Measurements from ENCODE around the gene NT5C.

DNA sequence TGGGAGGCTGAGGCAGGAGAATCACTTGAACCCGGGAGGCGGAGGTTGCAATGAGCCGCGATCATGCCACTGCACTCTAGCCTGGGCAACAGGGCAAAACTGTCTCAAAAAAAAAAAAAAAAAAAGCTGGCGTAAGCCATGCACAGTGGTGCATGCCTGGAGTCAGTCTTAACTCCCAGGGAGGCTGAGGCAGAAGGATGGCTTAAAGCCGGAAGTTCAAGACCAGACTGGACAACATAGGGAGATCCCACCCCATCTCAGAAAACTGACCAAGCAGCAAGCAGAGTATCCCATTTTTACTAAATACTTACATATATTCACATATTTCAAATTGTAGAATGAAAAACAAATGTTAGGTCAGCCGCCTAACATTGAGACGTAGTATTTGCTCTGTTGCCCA, 4.6 kb downstream of the NT5C start:
- TF ChIP-seq, protein P1, sequence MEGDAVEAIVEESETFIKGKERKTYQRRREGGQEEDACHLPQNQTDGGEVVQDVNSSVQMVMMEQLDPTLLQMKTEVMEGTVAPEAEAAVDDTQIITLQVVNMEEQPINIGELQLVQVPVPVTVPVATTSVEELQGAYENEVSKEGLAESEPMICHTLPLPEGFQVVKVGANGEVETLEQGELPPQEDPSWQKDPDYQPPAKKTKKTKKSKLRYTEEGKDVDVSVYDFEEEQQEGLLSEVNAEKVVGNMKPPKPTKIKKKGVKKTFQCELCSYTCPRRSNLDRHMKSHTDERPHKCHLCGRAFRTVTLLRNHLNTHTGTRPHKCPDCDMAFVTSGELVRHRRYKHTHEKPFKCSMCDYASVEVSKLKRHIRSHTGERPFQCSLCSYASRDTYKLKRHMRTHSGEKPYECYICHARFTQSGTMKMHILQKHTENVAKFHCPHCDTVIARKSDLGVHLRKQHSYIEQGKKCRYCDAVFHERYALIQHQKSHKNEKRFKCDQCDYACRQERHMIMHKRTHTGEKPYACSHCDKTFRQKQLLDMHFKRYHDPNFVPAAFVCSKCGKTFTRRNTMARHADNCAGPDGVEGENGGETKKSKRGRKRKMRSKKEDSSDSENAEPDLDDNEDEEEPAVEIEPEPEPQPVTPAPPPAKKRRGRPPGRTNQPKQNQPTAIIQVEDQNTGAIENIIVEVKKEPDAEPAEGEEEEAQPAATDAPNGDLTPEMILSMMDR (IDR thresholded peaks at IDR 0.05), result no peak
- no peak for TF ChIP-seq POLR2AphosphoS5 (IDR thresholded peaks at IDR 0.05; ENCODE audit: insufficient read depth in 1 of 2, low read depth in 1 of 2)
- TF ChIP-seq POLR2A (IDR thresholded peaks at IDR 0.05), result no peak
